T-cell (primary cell): ENCODE data around the gene NDUFS2. TPM values are rescaled to one million over a fixed set of nuclear protein-coding genes. Genes with fewer than 3 reads are reported as not detected.

Experiments
- ATAC-seq, 4 experiments: fragments of 200-7000 bp in 3 of 4; fragments of 150-1000 bp in 1 of 4; cut with Tn5 transposase; replicated peaks in 1 of 4; 1 replicate in 3 of 4; 2 replicates in 1 of 4; pipeline ENCODE4 v1.10.0; 2021; ENCODE audit warnings: moderate library complexity in 3 of 4, mild to moderate bottlenecking in 2 of 4, moderate number of reproducible peaks in 1 of 4
- CTCF ChIA-PET, 2 donors: fragments of 300-600 bp; sonication (Branson Sonifier 250); formaldehyde crosslinking; loops; one replicate each; lab custom pipeline; 2022; ENCODE audit warnings: antibody characterized with exemption in 2 of 2; lab: Charles Lee
- POLR2A ChIA-PET, 2 donors: fragments of 300-600 bp; sonication (Branson Sonifier 250); formaldehyde crosslinking; loops; one replicate each; lab custom pipeline; 2022; ENCODE audit warnings: antibody characterized with exemption in 2 of 2; lab: Charles Lee
- DNase-seq, 35 experiments: peaks; one replicate each; pipeline versions ENCODE4 v3.0.0 to v3.0.0-alpha.2; 2013 to 2023
- H3K27ac ChIP-seq: one replicate; pipeline ENCODE4 v1.5.1; 2013; ENCODE audit warnings: low read length
- H3K27me3 ChIP-seq, 2 experiments: replicated peaks in 1 of 2; 1 replicate in 1 of 2; 2 replicates in 1 of 2; pipeline versions ENCODE4 v1.6.1 to v1.7.0; 2013; ENCODE audit warnings: low read length in 1 of 2, mixed read lengths in 1 of 2; ENCODE audit not compliant: control insufficient read depth in 2 of 2, insufficient read depth in 2 of 2; ENCODE audit errors: extremely low read depth in 1 of 2
- H3K36me3 ChIP-seq, 2 donors: 1 replicate in 1 of 2; 2 replicates in 1 of 2; pipeline versions ENCODE4 v1.6.1 to v1.7.0; 2013; ENCODE audit warnings: low read length in 1 of 2; ENCODE audit not compliant: control insufficient read depth in 2 of 2, insufficient read depth in 1 of 2; ENCODE audit errors: extremely low read depth in 1 of 2
- H3K4me1 ChIP-seq, 2 experiments: 1 replicate in 1 of 2; 2 replicates in 1 of 2; pipeline versions ENCODE4 v1.6.1 to v1.7.0; 2013; ENCODE audit warnings: low read length in 2 of 2, mixed read lengths in 1 of 2; ENCODE audit not compliant: insufficient read depth in 2 of 2, control insufficient read depth in 1 of 2; ENCODE audit errors: extremely low read depth in 1 of 2
- H3K4me3 ChIP-seq, 2 donors: 1 replicate in 1 of 2; 2 replicates in 1 of 2; pipeline versions ENCODE4 v1.5.1 to v1.7.0; 2013; ENCODE audit warnings: mild to moderate bottlenecking in 2 of 2, low read length in 1 of 2, moderate library complexity in 1 of 2; ENCODE audit not compliant: control insufficient read depth in 1 of 2; ENCODE audit errors: extremely low read depth in 1 of 2
- H3K9me3 ChIP-seq: 2 replicates; pipeline ENCODE4 v1.7.0; 2013
- H3K27ac Mint-ChIP-seq, 2 donors: one replicate each; pipeline ENCODE4 v1.8.0; 2020 to 2021; ENCODE audit warnings: mild to moderate bottlenecking in 2 of 2, mixed read lengths in 2 of 2
- H3K27me3 Mint-ChIP-seq, 2 donors: one replicate each; pipeline ENCODE4 v1.8.0; 2021 to 2022; ENCODE audit warnings: mixed read lengths in 2 of 2
- H3K36me3 Mint-ChIP-seq: one replicate; pipeline ENCODE4 v1.8.0; 2021; ENCODE audit warnings: mixed read lengths
- H3K4me1 Mint-ChIP-seq, 3 donors: one replicate each; pipeline ENCODE4 v1.8.0; 2020 to 2022; ENCODE audit warnings: mixed read lengths in 3 of 3, mild to moderate bottlenecking in 1 of 3
- H3K4me3 Mint-ChIP-seq, 3 donors: one replicate each; pipeline ENCODE4 v1.8.0; 2020 to 2022; ENCODE audit warnings: mild to moderate bottlenecking in 3 of 3, mixed read lengths in 3 of 3, moderate library complexity in 3 of 3
- H3K9me3 Mint-ChIP-seq, 3 donors: one replicate each; pipeline ENCODE4 v1.8.0; 2020 to 2022; ENCODE audit warnings: mixed read lengths in 3 of 3
- WGBS: methylation state at CpG from one replicate; pipeline ENCODE4 v1.1.5; 2013; ENCODE audit warnings: missing lambda C conversion rate; ENCODE audit not compliant: insufficient coverage; 5-methylcytosine and 5-hydroxymethylcytosine counted together
- total RNA-seq, 35 experiments: library from RNA in 6 of 35; stranded (reverse) in 6 of 35; fragments of 120-200 nt in 1 of 35; gene quantifications; one replicate each; pipeline versions ENCODE4 v1.2.1 to v1.2.4 and lab custom pipeline; 2013 to 2026

NDUFS2 gene
- total RNA-seq, 5 donors from 2014 or later (not counting 1 experiment from before 2014, with no cell fraction given) = 57.3 to 92.2 (median 88.2) TPM

GRCh38 chr1:161163793-161164192, 38.4 kb upstream of the NDUFS2 start:
- peaks cover 3% of the 10 kb centered on the region for H3K36me3 Mint-ChIP-seq

DNA sequence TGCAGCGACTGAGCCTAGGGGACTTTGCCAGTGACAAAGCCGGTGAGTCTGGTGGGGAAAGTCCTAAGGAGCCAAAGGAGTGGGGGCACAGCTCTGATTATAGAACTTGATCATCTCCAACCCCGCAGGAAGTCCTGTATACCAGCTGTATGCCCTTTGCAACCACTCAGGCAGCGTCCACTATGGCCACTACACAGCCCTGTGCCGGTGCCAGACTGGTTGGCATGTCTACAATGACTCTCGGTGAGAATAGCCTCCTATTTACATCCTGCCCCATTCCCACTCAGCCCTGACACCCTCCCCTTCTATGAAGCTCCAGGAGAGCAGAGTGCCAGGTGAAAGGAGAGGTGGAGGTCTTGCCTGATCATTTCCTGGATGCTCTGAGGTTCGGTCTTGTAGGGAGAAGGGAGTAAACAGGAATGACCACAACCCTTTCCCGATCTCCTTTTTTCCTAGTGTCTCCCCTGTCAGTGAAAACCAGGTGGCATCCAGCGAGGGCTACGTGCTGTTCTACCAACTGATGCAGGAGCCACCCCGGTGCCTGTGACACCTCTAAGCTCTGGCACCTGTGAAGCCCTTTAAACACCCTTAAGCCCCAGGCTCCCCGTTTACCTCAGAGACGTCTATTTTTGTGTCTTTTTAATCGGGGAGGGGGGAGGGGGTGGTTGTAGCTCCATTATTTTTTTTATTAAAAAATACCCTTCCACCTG, 37.1 kb upstream of the NDUFS2 start:
- Mint-ChIP-seq H3K4me1 (peaks cover 55 to 71% (median 69%) of the 10 kb centered on the region in 3 donors), H3K27me3 (no peaks in the 10 kb centered on the region), H3K9me3 (no peaks in the 10 kb centered on the region), H3K4me3 (peak overlapping the region; percentile 28 to 72 (median 47)), H3K27ac (peak overlapping the region; percentile 96 to 99), H3K36me3 (peaks cover 7% of the 10 kb centered on the region)
- no peak for DNase-seq
- CTCF ChIA-PET = interaction anchor here (0.8 to 2.4 kb wide), 12 partner anchors 11 to 584 kb away, joined by 3 to 29 read pairs (median 8); partner anchors contain the start of genes DEDD (in 2 of the 2), B4GALT3 (in 1 of the 2), DUSP12 (in 1 of the 2) and F11R (in 1 of the 2)
- Histone ChIP-seq H3K36me3 (peaks cover 16 to 42% of the 10 kb centered on the region in 2 donors), H3K4me3 (peak overlapping the region; percentile 87 to 88), H3K27ac (peak overlapping the region; percentile 97), H3K27me3 (no peaks in the 10 kb centered on the region), H3K9me3 (no peaks in the 10 kb centered on the region), H3K4me1 (peaks cover 10 to 48% of the 10 kb centered on the region in 2 experiments)
- WGBS = 93% methylated on average over 7 of the region's 14 CpGs
- no peak for ATAC-seq
- POLR2A ChIA-PET = interaction anchor here (0.5 to 2.2 kb wide), 17 partner anchors 10 to 896 kb away, joined by 3 to 18 read pairs (median 4); partner anchors contain the start of genes B4GALT3 (in 2 of the 2), UFC1 (in 2 of the 2), NDUFS2 (in 1 of the 2) and USF1 (in 1 of the 2)

More at GRCh38 chr1:161163793-161164192, 38.4 kb upstream of the NDUFS2 start:
- Mint-ChIP-seq H3K27me3 (no peaks in the 10 kb centered on the region), H3K9me3 (no peaks in the 10 kb centered on the region), H3K4me3 (no peak overlapping the region), H3K27ac (peak overlapping the region; percentile 84 to 96), H3K4me1 (peaks cover 66 to 76% (median 75%) of the 10 kb centered on the region in 3 donors)
- Histone ChIP-seq H3K36me3 (peaks cover 11 to 34% of the 10 kb centered on the region in 2 donors), H3K9me3 (no peaks in the 10 kb centered on the region), H3K4me3 (no peak overlapping the region), H3K27ac (no peak overlapping the region), H3K27me3 (no peaks in the 10 kb centered on the region), H3K4me1 (peaks cover 14 to 57% of the 10 kb centered on the region in 2 experiments)
- WGBS = 95% methylated on average over 3 of the region's 5 CpGs
- CTCF ChIA-PET = interaction anchor here in 1 of 2 donors (1.1 kb wide), 1 partner anchor 23 kb away, joined by 3 read pairs; no protein-coding TSS in a partner anchor
- DNase-seq = no peak
- POLR2A ChIA-PET = interaction anchor here in 1 of 2 donors (0.5 kb wide), 1 partner anchor 93 kb away, joined by 3 read pairs; no protein-coding TSS in a partner anchor
- ATAC-seq = no peak

DNA sequence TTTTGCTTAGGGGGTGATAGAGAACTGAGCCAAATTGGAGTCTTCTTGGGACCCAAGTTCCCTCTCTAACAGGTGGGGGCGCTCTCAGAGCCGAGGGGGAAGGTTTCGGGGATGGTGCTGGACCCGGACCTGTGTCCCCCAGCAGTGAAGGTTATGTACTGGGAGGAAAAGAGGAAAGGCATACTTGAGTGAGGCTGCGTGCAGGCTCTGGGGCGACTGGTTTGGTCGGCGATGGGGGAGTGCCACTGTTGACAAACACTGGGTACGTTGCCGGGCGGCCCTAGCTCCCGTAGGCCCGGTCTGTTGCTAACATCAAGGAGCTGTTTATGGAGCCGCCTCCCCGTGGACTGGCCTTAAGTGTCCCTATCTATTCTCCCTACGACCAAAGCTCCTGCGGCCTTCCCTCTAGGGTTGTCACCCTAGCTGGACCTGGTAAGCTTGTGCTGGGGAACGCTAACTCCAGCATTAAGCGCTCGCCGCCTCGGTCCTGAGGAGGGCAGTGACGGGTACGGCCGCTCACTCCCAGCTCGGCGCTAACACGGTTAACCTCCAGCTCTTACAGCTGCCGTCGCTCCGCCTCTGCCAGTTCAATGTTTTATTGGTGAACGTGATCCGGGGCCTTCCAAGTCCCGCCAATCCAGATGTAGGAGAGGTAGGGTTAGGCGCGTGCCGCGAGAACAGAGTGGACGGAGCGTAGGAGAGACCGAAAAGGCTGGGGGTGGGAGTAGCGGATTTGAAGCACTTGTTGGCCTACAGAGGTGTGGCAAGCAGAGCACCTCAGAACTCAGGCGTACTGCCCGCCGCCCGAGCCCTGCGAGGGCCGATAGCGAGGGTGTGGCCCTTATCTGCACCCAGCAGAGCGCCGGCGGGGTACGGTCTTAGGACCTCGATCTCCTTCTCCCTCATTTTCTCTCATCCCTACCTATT, 36.2 kb upstream of the NDUFS2 start, which contains the start of gene PPOX:
Gene PPOX (plus strand): TSS at position 685 of the 927 bp plus-strand sequence. CDS start 422 bp downstream, outside the sequence.
- ATAC-seq (peak; percentile 91 to 95 (median 94)), DNase-seq (peak; percentile 73 to 96 (median 91))
- no peaks in the 10 kb centered on the region for H3K9me3 Mint-ChIP-seq
- H3K27ac Mint-ChIP-seq = peak within 1 kb of the TSS; percentile 96 to 99
- peaks cover 51 to 61% (median 61%) of the 10 kb centered on the region in 3 donors for H3K4me1 Mint-ChIP-seq
- peaks cover 10% of the 10 kb centered on the region for H3K36me3 Mint-ChIP-seq
- Histone ChIP-seq H3K36me3 (peaks cover 16 to 45% of the 10 kb centered on the region in 2 donors), H3K27ac (peak within 1 kb of the TSS; percentile 97), H3K9me3 (no peaks in the 10 kb centered on the region), H3K4me1 (peaks cover 7 to 39% of the 10 kb centered on the region in 2 experiments), H3K4me3 (peak within 1 kb of the TSS; percentile 87 to 88), H3K27me3 (no peaks in the 10 kb centered on the region)
- no peaks in the 10 kb centered on the region for H3K27me3 Mint-ChIP-seq
- peak within 1 kb of the TSS; percentile 72 to 88 (median 87) for H3K4me3 Mint-ChIP-seq
- CTCF ChIA-PET = interaction anchor here (0.6 to 2.4 kb wide), 20 partner anchors 8 to 583 kb away, joined by 3 to 29 read pairs (median 4); partner anchors contain the start of genes DEDD (in 2 of the 2), B4GALT3 (in 1 of the 2), DUSP12 (in 1 of the 2) and F11R (in 1 of the 2)
- WGBS = under 1% methylated on average over 53 of the region's 54 CpGs
- POLR2A ChIA-PET = interaction anchor here (0.5 to 2.2 kb wide), 19 partner anchors 9 to 897 kb away, joined by 3 to 18 read pairs (median 4); partner anchors contain the start of genes B4GALT3 (in 2 of the 2), UFC1 (in 2 of the 2), NDUFS2 (in 1 of the 2) and USF1 (in 1 of the 2)

- Mint-ChIP-seq H3K36me3 (peaks cover 18% of the 10 kb centered on the region), H3K4me3 (peak overlapping the region; percentile 72 to 88 (median 87)), H3K4me1 (peaks cover 49 to 53% (median 52%) of the 10 kb centered on the region in 3 donors), H3K9me3 (no peaks in the 10 kb centered on the region), H3K27ac (peak overlapping the region; percentile 96 to 99), H3K27me3 (no peaks in the 10 kb centered on the region)
- Histone ChIP-seq H3K9me3 (no peaks in the 10 kb centered on the region), H3K4me1 (peaks cover 7 to 31% of the 10 kb centered on the region in 2 experiments), H3K36me3 (peaks cover 24 to 52% of the 10 kb centered on the region in 2 donors), H3K4me3 (peak overlapping the region; percentile 87 to 88), H3K27ac (peak overlapping the region; percentile 97), H3K27me3 (no peaks in the 10 kb centered on the region)
- ChIA-PET CTCF (interaction anchor here (0.7 to 2.4 kb wide), 10 partner anchors 10 to 121 kb away, joined by 3 to 29 read pairs (median 8); partner anchors contain the start of genes DEDD (in 2 of the 2), B4GALT3 (in 1 of the 2), NIT1 (in 1 of the 2) and PFDN2 (in 1 of the 2)), POLR2A (interaction anchor here (0.5 to 2.2 kb wide), 11 partner anchors 9 to 172 kb away, joined by 3 to 18 read pairs (median 7); partner anchors contain the start of genes B4GALT3 (in 1 of the 2) and UFC1 (in 1 of the 2))
- 12% methylated on average over 31 of the region's 33 CpGs for WGBS
- no peak for DNase-seq
- no peak for ATAC-seq
Observed at GRCh38 chr1:161166669-161167548, 35.3 kb upstream of the NDUFS2 start.

DNA sequence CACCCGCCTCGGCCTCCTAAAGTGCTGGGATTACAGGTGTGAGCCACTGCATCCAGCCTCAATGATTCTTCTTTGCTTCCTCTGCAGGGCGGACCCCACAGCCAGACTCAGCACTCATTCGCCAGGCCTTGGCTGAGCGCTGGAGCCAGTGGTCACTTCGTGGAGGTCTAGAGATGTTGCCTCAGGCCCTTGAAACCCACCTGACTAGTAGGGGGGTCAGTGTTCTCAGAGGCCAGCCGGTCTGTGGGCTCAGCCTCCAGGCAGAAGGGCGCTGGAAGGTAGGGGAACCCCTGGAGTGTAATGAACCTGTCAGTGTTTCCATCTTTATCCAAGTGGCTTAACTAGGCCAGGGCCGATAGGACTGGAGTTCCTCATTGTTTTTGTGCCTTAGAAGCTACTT, 33.3 kb upstream of the NDUFS2 start:
- Histone ChIP-seq H3K27me3 (no peaks in the 10 kb centered on the region), H3K4me1 (peaks cover 7 to 32% of the 10 kb centered on the region in 2 experiments), H3K9me3 (no peaks in the 10 kb centered on the region), H3K36me3 (peaks cover 19 to 59% of the 10 kb centered on the region in 2 donors), H3K27ac (no peak overlapping the region), H3K4me3 (no peak overlapping the region)
- Mint-ChIP-seq H3K27me3 (no peaks in the 10 kb centered on the region), H3K27ac (peak overlapping the region in 1 of 2 donors; percentile 48), H3K4me1 (peaks cover 39 to 52% (median 49%) of the 10 kb centered on the region in 3 donors), H3K36me3 (peaks cover 32% of the 10 kb centered on the region), H3K4me3 (peak overlapping the region in 2 of 3 donors; percentile 65 to 72), H3K9me3 (no peaks in the 10 kb centered on the region)
- DNase-seq (no peak), ATAC-seq (no peak)
- 95% methylated on average over 8 of the region's 9 CpGs for WGBS
- CTCF ChIA-PET = no interaction called here
- POLR2A ChIA-PET = interaction anchor here in 1 of 2 donors (1.2 kb wide), 1 partner anchor 11 kb away, joined by 4 read pairs; no protein-coding TSS in a partner anchor
